Measurements from ENCODE around the gene SKIC8.

SKIC8 gene

GRCh38 chr15:78343276-78344060 lies 44.1 kb upstream of the SKIC8 start:
- no peak overlapping the region for H3K9ac ChIP-seq
- H3K4me3 ChIP-seq (IDR thresholded peaks at IDR 0.05; ENCODE audit: insufficient read depth, low read depth, low read length) = no peak overlapping the region
- no peaks in the 10 kb centered on the region for H3K79me2 ChIP-seq (ENCODE audit: insufficient read depth, low read depth)
- H3K4me1 ChIP-seq (ENCODE audit: low read depth, poor library complexity, severe bottlenecking) = no peaks in the 10 kb centered on the region
- no peak overlapping the region for H3K4me2 ChIP-seq
- no peak overlapping the region for H3K27ac ChIP-seq
- H3K36me3 ChIP-seq (ENCODE audit: insufficient read depth) = no peaks in the 10 kb centered on the region
- no peak for TF ChIP-seq CTCF (conservative IDR thresholded peaks at IDR 0.05; ENCODE audit: low read depth, low read length)
- H2AFZ ChIP-seq (ENCODE audit: low read depth) = no peak overlapping the region
- no peaks in the 10 kb centered on the region for H3K27me3 ChIP-seq (ENCODE audit: insufficient read depth, low read depth)
- no peaks in the 10 kb centered on the region for H4K20me1 ChIP-seq (ENCODE audit: insufficient read depth)

GRCh38 chr15:78342021-78342420 lies 42.6 kb upstream of the SKIC8 start:
- Histone ChIP-seq H3K4me1 (ENCODE audit: low read depth, poor library complexity, severe bottlenecking) (no peaks in the 10 kb centered on the region), H3K79me2 (ENCODE audit: insufficient read depth, low read depth) (no peaks in the 10 kb centered on the region), H3K4me2 (no peak overlapping the region), H3K36me3 (ENCODE audit: insufficient read depth) (no peaks in the 10 kb centered on the region), H3K27me3 (ENCODE audit: insufficient read depth, low read depth) (no peaks in the 10 kb centered on the region; the same call in 1 of the 2 replicates), H2AFZ (ENCODE audit: low read depth) (no peak overlapping the region), H4K20me1 (ENCODE audit: insufficient read depth) (no peaks in the 10 kb centered on the region), H3K9ac (no peak overlapping the region), H3K27ac (no peak overlapping the region), H3K4me3 (IDR thresholded peaks at IDR 0.05; ENCODE audit: insufficient read depth, low read depth, low read length) (no peak overlapping the region)
- no peak for TF ChIP-seq CTCF (conservative IDR thresholded peaks at IDR 0.05; ENCODE audit: low read depth, low read length)

- Histone ChIP-seq H3K27ac (no peak overlapping the region), H2AFZ (ENCODE audit: low read depth) (no peak overlapping the region), H3K4me2 (no peak overlapping the region), H3K4me1 (ENCODE audit: low read depth, poor library complexity, severe bottlenecking) (no peaks in the 10 kb centered on the region), H4K20me1 (ENCODE audit: insufficient read depth) (no peaks in the 10 kb centered on the region), H3K9ac (no peak overlapping the region), H3K36me3 (ENCODE audit: insufficient read depth) (no peaks in the 10 kb centered on the region), H3K79me2 (ENCODE audit: insufficient read depth, low read depth) (no peaks in the 10 kb centered on the region), H3K4me3 (IDR thresholded peaks at IDR 0.05; ENCODE audit: insufficient read depth, low read depth, low read length) (no peak overlapping the region), H3K27me3 (ENCODE audit: insufficient read depth, low read depth) (no peaks in the 10 kb centered on the region; the same call in 1 of the 2 replicates)
- no peak for TF ChIP-seq CTCF (conservative IDR thresholded peaks at IDR 0.05; ENCODE audit: low read depth, low read length)
Measured at GRCh38 chr15:78341057-78341987, 41.9 kb upstream of the SKIC8 start.

GRCh38 chr15:78340231-78341056 lies 41.0 kb upstream of the SKIC8 start, which contains the start of gene CRABP1:
CRABP1 (plus strand) TSS chr15:78340353; CDS start chr15:78340429, 76 bp downstream.
- Histone ChIP-seq H3K4me2 (no peak within 1 kb of the TSS), H3K4me3 (IDR thresholded peaks at IDR 0.05; ENCODE audit: insufficient read depth, low read depth, low read length) (no peak within 1 kb of the TSS), H3K27me3 (ENCODE audit: insufficient read depth, low read depth) (no peaks in the 10 kb centered on the region; the same call in 1 of the 2 replicates), H3K79me2 (ENCODE audit: insufficient read depth, low read depth) (no peaks in the 10 kb centered on the region), H3K9ac (no peak within 1 kb of the TSS), H3K27ac (no peak within 1 kb of the TSS), H4K20me1 (ENCODE audit: insufficient read depth) (no peaks in the 10 kb centered on the region), H3K4me1 (ENCODE audit: low read depth, poor library complexity, severe bottlenecking) (no peaks in the 10 kb centered on the region), H3K36me3 (ENCODE audit: insufficient read depth) (no peaks in the 10 kb centered on the region), H2AFZ (ENCODE audit: low read depth) (no peak within 1 kb of the TSS)
- TF ChIP-seq CTCF (conservative IDR thresholded peaks at IDR 0.05; ENCODE audit: low read depth, low read length) = no peak

Data from KMS-11 (cell line).